ENCODE data around the gene CYB5D1. TPM values are rescaled to one million over a fixed set of nuclear protein-coding genes. Genes with fewer than 3 reads are reported as not detected.

CYB5D1 gene
- polyA plus RNA-seq, 1 donor from 2014 or later = 30.4 TPM

DNA sequence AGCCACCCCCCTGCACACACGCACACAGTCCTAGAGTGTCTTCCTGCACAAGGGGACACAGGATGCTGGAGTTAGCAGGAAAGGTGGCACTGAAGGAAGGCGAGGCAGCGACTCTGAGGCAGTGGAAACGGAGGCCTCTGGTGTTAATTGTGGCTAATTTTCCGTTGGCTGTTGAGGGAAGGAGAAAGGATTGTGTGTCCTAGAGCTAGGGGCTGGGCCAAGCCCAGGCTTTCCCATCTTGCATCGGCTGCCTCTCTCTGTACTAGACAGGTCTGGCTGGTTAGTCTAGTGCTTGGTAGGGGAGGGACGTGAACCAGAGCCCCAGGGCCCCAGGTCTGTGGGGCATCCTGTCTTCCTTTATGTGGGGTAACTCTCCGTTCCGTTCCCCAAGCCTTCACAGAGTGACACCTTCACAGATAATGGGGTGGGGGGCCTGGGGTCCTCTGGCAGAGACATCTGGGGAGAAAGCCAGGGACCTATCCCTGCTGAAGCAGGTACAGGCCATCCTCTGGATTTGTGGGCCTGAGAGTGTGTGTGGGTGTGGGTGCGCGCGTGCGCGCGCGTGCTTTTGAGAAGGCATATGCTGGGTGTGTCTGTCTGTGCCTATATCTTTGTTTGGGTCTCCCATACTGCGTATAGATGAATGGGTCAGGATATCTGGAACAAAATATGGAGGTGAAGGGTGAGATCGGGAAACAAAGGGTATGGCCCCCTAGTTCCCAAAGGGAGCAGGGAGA, 30.5 kb downstream of the CYB5D1 start, which contains the start of gene CHD3:
TSS of gene CHD3 (plus strand) at position 606 of the 737 bp plus-strand sequence. CDS start 212 bp downstream, outside the sequence.
- Histone ChIP-seq H2AFZ (ENCODE audit: low read depth, low read length) (peak within 1 kb of the TSS; percentile 48), H3F3A (ENCODE audit: insufficient read depth, low read length, poor library complexity, severe bottlenecking) (peaks cover 7% of the 10 kb centered on the region)

DNA sequence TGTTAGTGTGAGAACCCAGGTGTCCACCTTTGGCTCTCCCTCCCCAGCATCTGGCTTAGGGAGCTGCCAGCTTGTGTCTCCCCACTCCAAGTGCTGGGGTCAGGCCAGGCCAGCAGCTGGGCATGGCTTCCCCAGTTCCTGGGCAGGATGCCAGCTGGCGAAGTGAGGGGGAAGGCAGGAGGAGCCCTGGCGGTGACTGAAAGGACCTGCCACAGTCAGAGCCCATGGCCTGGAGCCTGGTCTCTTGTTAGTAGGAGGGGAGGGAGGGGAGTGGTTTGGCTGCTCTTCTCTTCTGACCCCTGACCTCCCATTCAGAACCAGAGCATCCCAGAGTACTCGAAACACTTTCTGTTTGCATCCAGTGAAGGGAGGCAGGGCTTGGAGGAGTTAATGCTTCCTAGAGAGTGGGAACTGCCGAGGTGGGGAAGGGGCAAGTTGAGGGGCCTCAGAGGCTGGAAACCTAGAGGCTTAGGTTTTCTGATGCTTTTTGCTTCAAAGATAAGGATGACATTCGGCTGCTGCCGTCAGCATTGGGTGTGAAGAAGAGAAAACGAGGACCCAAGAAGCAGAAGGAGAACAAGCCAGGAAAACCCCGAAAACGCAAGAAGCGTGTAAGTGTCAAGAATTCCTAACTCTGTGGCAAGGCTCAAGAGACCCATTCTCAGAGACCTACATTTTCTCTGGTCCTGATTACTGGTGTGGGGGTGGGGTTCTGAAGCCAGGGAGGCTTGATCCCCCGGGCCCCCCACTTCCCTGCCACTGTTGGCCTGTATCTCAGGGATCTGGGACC, 31.6 kb downstream of the CYB5D1 start:
- Histone ChIP-seq H3K27me3 (ENCODE audit: insufficient read depth, low read depth, low read length) (no peaks in the 10 kb centered on the region), H3K9ac (ENCODE audit: low read length) (peak overlapping the region; percentile 100), H3K9me2 (ENCODE audit: insufficient read depth, low read length) (no peaks in the 10 kb centered on the region), H4K20me1 (ENCODE audit: insufficient read depth) (no peaks in the 10 kb centered on the region), H3K9me3 (ENCODE audit: low read length) (no peaks in the 10 kb centered on the region), H3K4me2 (ENCODE audit: low read length) (peak overlapping the region; percentile 69), H3K27ac (ENCODE audit: low read length) (peak overlapping the region; percentile 99), H3K36me3 (ENCODE audit: insufficient read depth, low read length) (no peaks in the 10 kb centered on the region), H2AFZ (ENCODE audit: low read depth, low read length) (no peak overlapping the region), H3K4me3 (ENCODE audit: low read length) (peak overlapping the region; percentile 100), H3K79me2 (replicated peaks; ENCODE audit: insufficient read depth, low read length) (peaks cover 55% of the 10 kb centered on the region), H3F3A (ENCODE audit: insufficient read depth, low read length, poor library complexity, severe bottlenecking) (peaks cover 7% of the 10 kb centered on the region)
- TF ChIP-seq, protein P1, sequence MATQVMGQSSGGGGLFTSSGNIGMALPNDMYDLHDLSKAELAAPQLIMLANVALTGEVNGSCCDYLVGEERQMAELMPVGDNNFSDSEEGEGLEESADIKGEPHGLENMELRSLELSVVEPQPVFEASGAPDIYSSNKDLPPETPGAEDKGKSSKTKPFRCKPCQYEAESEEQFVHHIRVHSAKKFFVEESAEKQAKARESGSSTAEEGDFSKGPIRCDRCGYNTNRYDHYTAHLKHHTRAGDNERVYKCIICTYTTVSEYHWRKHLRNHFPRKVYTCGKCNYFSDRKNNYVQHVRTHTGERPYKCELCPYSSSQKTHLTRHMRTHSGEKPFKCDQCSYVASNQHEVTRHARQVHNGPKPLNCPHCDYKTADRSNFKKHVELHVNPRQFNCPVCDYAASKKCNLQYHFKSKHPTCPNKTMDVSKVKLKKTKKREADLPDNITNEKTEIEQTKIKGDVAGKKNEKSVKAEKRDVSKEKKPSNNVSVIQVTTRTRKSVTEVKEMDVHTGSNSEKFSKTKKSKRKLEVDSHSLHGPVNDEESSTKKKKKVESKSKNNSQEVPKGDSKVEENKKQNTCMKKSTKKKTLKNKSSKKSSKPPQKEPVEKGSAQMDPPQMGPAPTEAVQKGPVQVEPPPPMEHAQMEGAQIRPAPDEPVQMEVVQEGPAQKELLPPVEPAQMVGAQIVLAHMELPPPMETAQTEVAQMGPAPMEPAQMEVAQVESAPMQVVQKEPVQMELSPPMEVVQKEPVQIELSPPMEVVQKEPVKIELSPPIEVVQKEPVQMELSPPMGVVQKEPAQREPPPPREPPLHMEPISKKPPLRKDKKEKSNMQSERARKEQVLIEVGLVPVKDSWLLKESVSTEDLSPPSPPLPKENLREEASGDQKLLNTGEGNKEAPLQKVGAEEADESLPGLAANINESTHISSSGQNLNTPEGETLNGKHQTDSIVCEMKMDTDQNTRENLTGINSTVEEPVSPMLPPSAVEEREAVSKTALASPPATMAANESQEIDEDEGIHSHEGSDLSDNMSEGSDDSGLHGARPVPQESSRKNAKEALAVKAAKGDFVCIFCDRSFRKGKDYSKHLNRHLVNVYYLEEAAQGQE (IDR thresholded peaks at IDR 0.05; ENCODE audit: borderline replicate concordance) = no peak
- TF ChIP-seq, protein P2, sequence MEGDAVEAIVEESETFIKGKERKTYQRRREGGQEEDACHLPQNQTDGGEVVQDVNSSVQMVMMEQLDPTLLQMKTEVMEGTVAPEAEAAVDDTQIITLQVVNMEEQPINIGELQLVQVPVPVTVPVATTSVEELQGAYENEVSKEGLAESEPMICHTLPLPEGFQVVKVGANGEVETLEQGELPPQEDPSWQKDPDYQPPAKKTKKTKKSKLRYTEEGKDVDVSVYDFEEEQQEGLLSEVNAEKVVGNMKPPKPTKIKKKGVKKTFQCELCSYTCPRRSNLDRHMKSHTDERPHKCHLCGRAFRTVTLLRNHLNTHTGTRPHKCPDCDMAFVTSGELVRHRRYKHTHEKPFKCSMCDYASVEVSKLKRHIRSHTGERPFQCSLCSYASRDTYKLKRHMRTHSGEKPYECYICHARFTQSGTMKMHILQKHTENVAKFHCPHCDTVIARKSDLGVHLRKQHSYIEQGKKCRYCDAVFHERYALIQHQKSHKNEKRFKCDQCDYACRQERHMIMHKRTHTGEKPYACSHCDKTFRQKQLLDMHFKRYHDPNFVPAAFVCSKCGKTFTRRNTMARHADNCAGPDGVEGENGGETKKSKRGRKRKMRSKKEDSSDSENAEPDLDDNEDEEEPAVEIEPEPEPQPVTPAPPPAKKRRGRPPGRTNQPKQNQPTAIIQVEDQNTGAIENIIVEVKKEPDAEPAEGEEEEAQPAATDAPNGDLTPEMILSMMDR (IDR thresholded peaks at IDR 0.05; ENCODE audit: poor library complexity, severe bottlenecking) = no peak
- no peak for TF ChIP-seq EP300 (conservative IDR thresholded peaks at IDR 0.05; ENCODE audit: poor library complexity, severe bottlenecking)

More for the DNA sequence above, 30.5 kb downstream of the CYB5D1 start, which contains the start of gene CHD3:
- TF ChIP-seq EZH2 (IDR thresholded peaks at IDR 0.05; ENCODE audit: borderline replicate concordance, insufficient read depth, low read length, poor library complexity, severe bottlenecking) (no peak), POLR2AphosphoS5 (IDR thresholded peaks at IDR 0.05) (no peak), SMC3 (conservative IDR thresholded peaks at IDR 0.05; ENCODE audit: poor library complexity) (no peak), RAD21 (conservative IDR thresholded peaks at IDR 0.05) (no peak), TAF1 (IDR thresholded peaks at IDR 0.05; ENCODE audit: low read depth) (no peak), EP300 (conservative IDR thresholded peaks at IDR 0.05; ENCODE audit: poor library complexity, severe bottlenecking) (no peak), MXI1 (conservative IDR thresholded peaks at IDR 0.05; ENCODE audit: poor library complexity, severe bottlenecking) (no peak)
- TF ChIP-seq, protein P1 (IDR thresholded peaks at IDR 0.05; ENCODE audit: borderline replicate concordance) = no peak
- TF ChIP-seq, protein P2 (IDR thresholded peaks at IDR 0.05; ENCODE audit: poor library complexity, severe bottlenecking) = no peak
- no peaks in the 10 kb centered on the region for H4K20me1 ChIP-seq (ENCODE audit: insufficient read depth)
- H3K27me3 ChIP-seq (ENCODE audit: insufficient read depth, low read depth, low read length) = no peaks in the 10 kb centered on the region
- H3K9me3 ChIP-seq (ENCODE audit: low read length) = no peaks in the 10 kb centered on the region
- H3K4me3 ChIP-seq (ENCODE audit: low read length) = peak within 1 kb of the TSS; percentile 100
- H3K36me3 ChIP-seq (ENCODE audit: insufficient read depth, low read length) = no peaks in the 10 kb centered on the region
- H3K9ac ChIP-seq (ENCODE audit: low read length) = peak within 1 kb of the TSS; percentile 100
- H3K4me2 ChIP-seq (ENCODE audit: low read length) = peak within 1 kb of the TSS; percentile 69
- peaks cover 63% of the 10 kb centered on the region for H3K79me2 ChIP-seq (replicated peaks; ENCODE audit: insufficient read depth, low read length)
- H3K27ac ChIP-seq (ENCODE audit: low read length) = peak within 1 kb of the TSS; percentile 99
- no peaks in the 10 kb centered on the region for H3K9me2 ChIP-seq (ENCODE audit: insufficient read depth, low read length)

All from neural cell (in vitro differentiated cells).